Left ventricle myocardium inferior (tissue), 1 donor: ENCODE data around the gene JAKMIP2. TPM values are rescaled to one million over a fixed set of nuclear protein-coding genes. Genes with fewer than 3 reads are reported as not detected.
"Not testable (repeated sequence)": the region's sequence is repeated elsewhere in the genome, so short reads cannot be mapped to it uniquely, and the experiment has no call there.

Source experiments
- DNase-seq: peaks from one replicate; pipeline ENCODE4 v3.0.0-alpha.2; 2020
- H3K27ac ChIP-seq: fragments of 200-600 bp; replicated peaks from 2 replicates; pipeline ENCODE4 v1.8.0; 2021
- H3K27me3 ChIP-seq: fragments of 200-600 bp; 2 replicates; pipeline ENCODE4 v1.8.0; 2021; ENCODE audit warnings: low read depth
- H3K36me3 ChIP-seq: fragments of 200-600 bp; 2 replicates; pipeline ENCODE4 v1.8.0; 2021
- H3K4me1 ChIP-seq: fragments of 200-600 bp; 2 replicates; pipeline ENCODE4 v1.8.0; 2021
- H3K4me3 ChIP-seq: fragments of 200-600 bp; 2 replicates; pipeline ENCODE4 v1.8.0; 2021; ENCODE audit warnings: mild to moderate bottlenecking, moderate library complexity
- H3K9me3 ChIP-seq: fragments of 200-600 bp; replicated peaks from 2 replicates; pipeline ENCODE4 v1.8.0; 2021
- CTCF ChIP-seq: fragments of 200-600 bp; IDR thresholded peaks from 2 replicates; pipeline ENCODE4 v1.8.0; 2021; ENCODE audit warnings: antibody characterized with exemption, mild to moderate bottlenecking, borderline replicate concordance
- intact Hi-C: fragments of 100-400 bp; cut with micrococcal nuclease; formaldehyde crosslinking; loops from one replicate; pipeline ENCODE4 v1.11.0; 2022
- long read RNA-seq: library from polyadenylated mRNA; unstranded; transcript quantifications from one replicate; pipeline ENCODE4 v2.0.0, GENCODE V29; 2021
- total RNA-seq: library from RNA; stranded (reverse); fragmentation: NEBNext Ultra II Directional; extraction: Animal tissue kit (Norgen Biotek cat#: 25700); gene quantifications from one replicate; pipeline ENCODE4 v1.2.1, GENCODE V29; 2021
- donor health status: DM: no; HTN: yes; CAD: no; lungs with severe emphysema.

The JAKMIP2 gene
- total RNA-seq: 0.41 TPM
- long read RNA-seq: 0 reads

GRCh38 chr5:147782110-147783028, at the start of gene JAKMIP2:
TSS of gene JAKMIP2 (minus strand) at chr5:147782728. CDS start at chr5:147671806, 110,922 bp downstream.
- H3K27ac ChIP-seq: no peak within 1 kb of the TSS
- no peak for TF ChIP-seq CTCF
- intact Hi-C loops: no loop called here
- H3K4me3 ChIP-seq: peak within 1 kb of the TSS; percentile 46
- H3K4me1 ChIP-seq: no peaks in the 10 kb centered on the region
- H3K27me3 ChIP-seq: peaks cover 78% of the 10 kb centered on the region
- peak; percentile 65 for DNase-seq
- no peaks in the 10 kb centered on the region for H3K9me3 ChIP-seq
- H3K36me3 ChIP-seq: no peaks in the 10 kb centered on the region

GRCh38 chr5:147831465-147831864, 48.9 kb upstream of the JAKMIP2 start, which contains the start of gene SPINK1:
TSS of gene SPINK1 (minus strand) at chr5:147831671. CDS start at chr5:147831577, 94 bp downstream.
- Histone ChIP-seq H3K4me3 (no peak within 1 kb of the TSS), H3K9me3 (no peaks in the 10 kb centered on the region), H3K27ac (no peak within 1 kb of the TSS), H3K36me3 (no peaks in the 10 kb centered on the region), H3K4me1 (no peaks in the 10 kb centered on the region), H3K27me3 (peaks cover 24% of the 10 kb centered on the region)
- intact Hi-C loops: no loop called here
- TF ChIP-seq CTCF: no peak
- DNase-seq: no peak

GRCh38 chr5:147830035-147830434, 47.5 kb upstream of the JAKMIP2 start:
- Histone ChIP-seq H3K4me3 (no peak overlapping the region), H3K9me3 (no peaks in the 10 kb centered on the region), H3K27ac (no peak overlapping the region), H3K4me1 (no peaks in the 10 kb centered on the region), H3K36me3 (no peaks in the 10 kb centered on the region), H3K27me3 (peaks cover 30% of the 10 kb centered on the region)
- no peak for TF ChIP-seq CTCF
- intact Hi-C loops: no loop called here
- no peak for DNase-seq

- H3K4me3 ChIP-seq, intact Hi-C loops, DNase-seq, H3K4me1 ChIP-seq, H3K9me3 ChIP-seq, H3K36me3 ChIP-seq, H3K27ac ChIP-seq: not testable (repeated sequence)
- H3K27me3 ChIP-seq: peaks cover 34% of the 10 kb centered on the region
These were observed 44.5 kb upstream of the JAKMIP2 start for GRCh38 chr5:147827017-147827416.

- Histone ChIP-seq H3K36me3 (no peaks in the 10 kb centered on the region), H3K4me1 (no peaks in the 10 kb centered on the region), H3K27ac (no peak overlapping the region), H3K9me3 (no peaks in the 10 kb centered on the region), H3K4me3 (no peak overlapping the region), H3K27me3 (peaks cover 29% of the 10 kb centered on the region)
- intact Hi-C loops: no loop called here
- TF ChIP-seq CTCF: no peak
- no peak for DNase-seq
These were observed 43.8 kb upstream of the JAKMIP2 start for GRCh38 chr5:147826361-147826760.
